Activated naive CD4-positive, alpha-beta T cell treated with anti-CD3 and anti-CD28 coated beads, Interleukin-2, amount 50 U/mL, for 24 hours (primary cell): ENCODE results near the gene FBXO30.

Experiments
- H3K27ac Mint-ChIP-seq: one replicate; pipeline ENCODE4 v1.8.0; 2021; ENCODE audit warnings: mild to moderate bottlenecking, mixed read lengths
- H3K27me3 Mint-ChIP-seq: one replicate; pipeline ENCODE4 v1.8.0; 2021; ENCODE audit warnings: mixed read lengths
- H3K36me3 Mint-ChIP-seq: one replicate; pipeline ENCODE4 v1.8.0; 2021; ENCODE audit warnings: mixed read lengths
- H3K4me1 Mint-ChIP-seq: one replicate; pipeline ENCODE4 v1.8.0; 2021; ENCODE audit warnings: mixed read lengths
- H3K4me3 Mint-ChIP-seq: one replicate; pipeline ENCODE4 v1.8.0; 2021; ENCODE audit warnings: mild to moderate bottlenecking, mixed read lengths
- H3K9me3 Mint-ChIP-seq: one replicate; pipeline ENCODE4 v1.8.0; 2021; ENCODE audit warnings: mixed read lengths

FBXO30 gene, protein sequence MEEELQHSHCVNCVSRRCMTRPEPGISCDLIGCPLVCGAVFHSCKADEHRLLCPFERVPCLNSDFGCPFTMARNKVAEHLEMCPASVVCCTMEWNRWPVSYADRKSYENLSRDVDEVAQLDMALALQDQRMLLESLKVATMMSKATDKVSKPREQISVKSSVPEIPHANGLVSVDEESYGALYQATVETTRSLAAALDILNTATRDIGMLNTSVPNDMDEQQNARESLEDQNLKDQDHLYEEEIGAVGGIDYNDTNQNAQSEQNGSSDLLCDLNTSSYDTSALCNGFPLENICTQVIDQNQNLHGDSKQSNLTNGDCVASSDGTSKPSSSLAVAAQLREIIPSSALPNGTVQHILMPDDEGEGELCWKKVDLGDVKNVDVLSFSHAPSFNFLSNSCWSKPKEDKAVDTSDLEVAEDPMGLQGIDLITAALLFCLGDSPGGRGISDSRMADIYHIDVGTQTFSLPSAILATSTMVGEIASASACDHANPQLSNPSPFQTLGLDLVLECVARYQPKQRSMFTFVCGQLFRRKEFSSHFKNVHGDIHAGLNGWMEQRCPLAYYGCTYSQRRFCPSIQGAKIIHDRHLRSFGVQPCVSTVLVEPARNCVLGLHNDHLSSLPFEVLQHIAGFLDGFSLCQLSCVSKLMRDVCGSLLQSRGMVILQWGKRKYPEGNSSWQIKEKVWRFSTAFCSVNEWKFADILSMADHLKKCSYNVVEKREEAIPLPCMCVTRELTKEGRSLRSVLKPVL

GRCh38 chr6:145814501-145815308 is at the start of gene FBXO30:
TSS of gene FBXO30 (minus strand) at chr6:145814795. CDS start at chr6:145806405, 8,390 bp downstream.
- peak within 1 kb of the TSS; percentile 87 for H3K27ac Mint-ChIP-seq
- peaks cover 60% of the 10 kb centered on the region for H3K4me1 Mint-ChIP-seq
- H3K36me3 Mint-ChIP-seq, result peaks cover 1% of the 10 kb centered on the region
- H3K4me3 Mint-ChIP-seq, result peak within 1 kb of the TSS; percentile 92
- H3K9me3 Mint-ChIP-seq, result no peaks in the 10 kb centered on the region
- no peaks in the 10 kb centered on the region for H3K27me3 Mint-ChIP-seq

- Mint-ChIP-seq H3K27me3 (no peaks in the 10 kb centered on the region), H3K36me3 (peaks cover 16% of the 10 kb centered on the region), H3K4me3 (no peak overlapping the region), H3K4me1 (peaks cover 33% of the 10 kb centered on the region), H3K27ac (no peak overlapping the region), H3K9me3 (peaks cover 17% of the 10 kb centered on the region)
These were observed 49.5 kb upstream of the FBXO30 start for GRCh38 chr6:145863988-145864616.

DNA sequence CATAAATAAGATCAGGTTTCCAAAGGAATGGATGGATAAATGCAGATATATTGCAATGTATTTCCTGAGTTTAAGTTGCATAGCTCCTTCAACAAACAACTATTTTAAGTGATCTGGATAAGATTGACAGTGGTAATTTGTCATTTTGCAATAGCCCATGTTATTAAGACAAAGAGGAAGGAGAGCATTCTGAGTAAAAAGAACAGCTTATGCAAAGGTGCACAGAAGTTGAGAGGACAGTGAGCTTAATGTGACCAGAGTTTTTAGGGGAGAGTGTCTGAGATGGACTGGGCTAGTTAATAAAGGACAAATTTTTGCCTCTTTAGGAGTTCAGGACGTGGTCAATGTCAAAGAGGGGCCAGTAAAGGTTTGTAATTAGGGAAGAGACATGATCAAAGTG is 48.8 kb upstream of the FBXO30 start:
- peaks cover 21% of the 10 kb centered on the region for H3K36me3 Mint-ChIP-seq
- H3K27ac Mint-ChIP-seq, result no peak overlapping the region
- H3K4me1 Mint-ChIP-seq, result peaks cover 33% of the 10 kb centered on the region

GRCh38 chr6:145860562-145860961 is 46.0 kb upstream of the FBXO30 start:
- H3K9me3 Mint-ChIP-seq, result peaks cover 17% of the 10 kb centered on the region
- H3K4me3 Mint-ChIP-seq, result no peak overlapping the region
- no peak overlapping the region for H3K27ac Mint-ChIP-seq
- peaks cover 9% of the 10 kb centered on the region for H3K4me1 Mint-ChIP-seq
- peaks cover 22% of the 10 kb centered on the region for H3K36me3 Mint-ChIP-seq
- H3K27me3 Mint-ChIP-seq, result no peaks in the 10 kb centered on the region

More for the DNA sequence above, 48.8 kb upstream of the FBXO30 start:
- Mint-ChIP-seq H3K27me3 (no peaks in the 10 kb centered on the region), H3K9me3 (peaks cover 17% of the 10 kb centered on the region), H3K4me3 (no peak overlapping the region)

DNA sequence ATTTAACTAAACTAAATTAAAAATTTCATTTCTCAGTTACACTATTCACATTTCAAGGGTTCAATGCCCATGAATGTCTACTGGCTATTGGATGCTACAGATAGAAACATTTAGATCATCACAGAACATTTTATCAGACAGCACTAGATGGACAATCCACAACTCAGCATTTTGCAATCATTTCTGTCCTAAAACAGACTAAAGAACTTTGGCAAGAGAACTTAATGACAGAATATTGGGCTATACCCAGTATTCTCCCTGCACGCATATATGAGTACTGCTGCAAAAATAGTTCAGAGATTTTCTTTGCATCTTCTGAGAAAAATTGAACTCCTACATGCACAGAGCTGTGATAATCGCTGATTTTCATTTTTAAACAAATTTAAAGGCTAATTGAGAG is 36.1 kb upstream of the FBXO30 start:
- Mint-ChIP-seq H3K27me3 (no peaks in the 10 kb centered on the region), H3K36me3 (peaks cover 2% of the 10 kb centered on the region), H3K9me3 (no peaks in the 10 kb centered on the region), H3K4me3 (no peak overlapping the region), H3K4me1 (no peaks in the 10 kb centered on the region), H3K27ac (no peak overlapping the region)

GRCh38 chr6:145848541-145848940 is 33.9 kb upstream of the FBXO30 start:
- H3K4me3 Mint-ChIP-seq, result no peak overlapping the region
- no peak overlapping the region for H3K27ac Mint-ChIP-seq
- H3K9me3 Mint-ChIP-seq, result no peaks in the 10 kb centered on the region
- H3K4me1 Mint-ChIP-seq, result no peaks in the 10 kb centered on the region
- H3K27me3 Mint-ChIP-seq, result no peaks in the 10 kb centered on the region
- H3K36me3 Mint-ChIP-seq, result peaks cover 2% of the 10 kb centered on the region

- Mint-ChIP-seq H3K27me3 (no peaks in the 10 kb centered on the region), H3K27ac (no peak overlapping the region), H3K4me1 (no peaks in the 10 kb centered on the region), H3K9me3 (no peaks in the 10 kb centered on the region), H3K36me3 (peaks cover 2% of the 10 kb centered on the region), H3K4me3 (no peak overlapping the region)
These were observed 31.0 kb upstream of the FBXO30 start for GRCh38 chr6:145845557-145845956.

- Mint-ChIP-seq H3K4me1 (no peaks in the 10 kb centered on the region), H3K9me3 (no peaks in the 10 kb centered on the region), H3K27me3 (no peaks in the 10 kb centered on the region), H3K36me3 (peaks cover 2% of the 10 kb centered on the region), H3K27ac (no peak overlapping the region), H3K4me3 (no peak overlapping the region)
These were observed 30.4 kb upstream of the FBXO30 start for GRCh38 chr6:145844933-145845540.

DNA sequence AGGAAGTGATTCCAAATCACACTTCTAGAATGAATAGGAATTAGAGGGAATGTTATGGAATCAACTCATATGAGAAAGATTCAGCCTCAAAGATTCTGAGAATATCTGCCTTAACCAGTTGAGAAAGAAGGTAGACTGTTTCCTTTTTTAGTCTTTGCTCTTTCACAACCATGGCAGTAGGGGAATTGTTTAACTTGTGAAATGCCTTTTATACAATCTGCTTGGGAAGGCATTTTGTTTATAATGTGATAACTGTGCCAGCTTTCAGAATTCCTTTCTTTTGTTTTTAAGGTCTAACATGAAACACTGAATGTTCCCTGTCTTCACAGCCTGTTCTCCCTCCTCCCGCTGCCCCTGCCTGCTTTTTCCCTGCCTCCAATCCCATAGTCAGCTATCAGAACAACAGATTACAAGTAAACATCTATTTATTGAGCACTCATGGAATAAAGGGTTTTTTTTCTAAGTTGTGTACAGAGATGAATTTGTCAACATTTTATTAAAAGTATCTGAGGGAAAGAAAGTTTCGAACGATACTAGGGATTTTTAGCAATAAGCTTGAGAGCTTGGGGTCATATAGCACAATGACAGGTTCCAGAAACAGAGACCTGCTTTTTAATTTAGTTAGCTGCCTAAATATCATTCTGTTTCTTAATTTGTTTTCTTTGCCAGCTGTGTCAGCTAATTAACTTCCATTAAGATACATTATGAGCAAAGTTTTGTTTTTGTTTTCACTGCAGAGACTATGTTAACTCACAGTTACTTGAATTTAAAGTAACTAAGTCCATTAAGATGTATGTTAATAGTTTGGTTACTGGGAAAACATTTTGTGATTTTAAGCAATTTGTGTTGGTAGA is 28.3 kb upstream of the FBXO30 start:
- Mint-ChIP-seq H3K9me3 (no peaks in the 10 kb centered on the region), H3K27me3 (no peaks in the 10 kb centered on the region), H3K36me3 (peaks cover 2% of the 10 kb centered on the region), H3K27ac (no peak overlapping the region), H3K4me3 (no peak overlapping the region), H3K4me1 (no peaks in the 10 kb centered on the region)

- H3K27ac Mint-ChIP-seq, result no peak overlapping the region
These were observed 27.1 kb upstream of the FBXO30 start for GRCh38 chr6:145841668-145842067.

DNA sequence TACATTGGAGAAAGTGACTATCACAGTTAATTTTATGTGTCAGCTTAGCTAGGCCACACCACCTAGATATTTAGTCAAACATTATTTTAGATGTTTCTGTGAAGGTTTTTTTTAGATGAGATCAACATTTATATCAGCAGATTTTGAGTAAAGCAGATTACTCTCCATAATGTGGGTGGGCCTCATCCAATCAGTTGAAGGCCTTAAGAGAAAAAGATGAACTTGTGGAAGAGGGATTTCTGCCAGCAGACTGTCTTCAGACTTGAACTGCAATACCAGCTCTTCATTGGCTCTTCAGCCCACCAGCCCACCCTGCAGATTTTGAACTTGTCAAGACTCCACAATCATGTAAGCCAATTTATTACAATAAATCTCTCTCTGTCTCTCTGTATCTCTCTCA is 25.1 kb upstream of the FBXO30 start:
- H3K4me1 Mint-ChIP-seq, result peaks cover 6% of the 10 kb centered on the region
- no peaks in the 10 kb centered on the region for H3K27me3 Mint-ChIP-seq
- H3K9me3 Mint-ChIP-seq, result no peaks in the 10 kb centered on the region
- H3K36me3 Mint-ChIP-seq, result peaks cover 10% of the 10 kb centered on the region
- no peak overlapping the region for H3K4me3 Mint-ChIP-seq
- no peak overlapping the region for H3K27ac Mint-ChIP-seq

More at GRCh38 chr6:145841668-145842067, 27.1 kb upstream of the FBXO30 start:
- Mint-ChIP-seq H3K36me3 (peaks cover 2% of the 10 kb centered on the region), H3K9me3 (no peaks in the 10 kb centered on the region), H3K27me3 (no peaks in the 10 kb centered on the region), H3K4me3 (no peak overlapping the region), H3K4me1 (no peaks in the 10 kb centered on the region)

DNA sequence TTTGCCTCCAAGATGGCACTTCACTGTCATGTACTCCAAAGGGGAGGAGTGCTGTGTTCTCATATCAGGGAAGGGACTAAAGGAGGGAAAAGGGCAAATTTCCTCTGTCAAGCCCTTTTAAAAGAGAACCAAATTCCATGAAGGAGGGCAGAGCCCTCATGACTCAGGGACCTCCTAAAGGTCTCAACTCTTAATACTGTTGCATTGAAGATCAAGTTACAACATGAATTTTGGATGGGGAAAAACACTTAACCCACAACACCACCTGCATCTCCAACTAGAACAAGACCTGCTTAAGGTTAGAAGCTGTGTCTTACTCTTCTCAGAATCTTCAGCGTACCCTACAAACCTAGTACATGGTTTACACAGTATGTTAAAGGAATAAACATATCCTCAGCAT is 23.7 kb upstream of the FBXO30 start:
- no peak overlapping the region for H3K27ac Mint-ChIP-seq
- peaks cover 13% of the 10 kb centered on the region for H3K36me3 Mint-ChIP-seq
- H3K4me1 Mint-ChIP-seq, result peaks cover 6% of the 10 kb centered on the region
- H3K9me3 Mint-ChIP-seq, result no peaks in the 10 kb centered on the region
- H3K4me3 Mint-ChIP-seq, result no peak overlapping the region
- no peaks in the 10 kb centered on the region for H3K27me3 Mint-ChIP-seq

DNA sequence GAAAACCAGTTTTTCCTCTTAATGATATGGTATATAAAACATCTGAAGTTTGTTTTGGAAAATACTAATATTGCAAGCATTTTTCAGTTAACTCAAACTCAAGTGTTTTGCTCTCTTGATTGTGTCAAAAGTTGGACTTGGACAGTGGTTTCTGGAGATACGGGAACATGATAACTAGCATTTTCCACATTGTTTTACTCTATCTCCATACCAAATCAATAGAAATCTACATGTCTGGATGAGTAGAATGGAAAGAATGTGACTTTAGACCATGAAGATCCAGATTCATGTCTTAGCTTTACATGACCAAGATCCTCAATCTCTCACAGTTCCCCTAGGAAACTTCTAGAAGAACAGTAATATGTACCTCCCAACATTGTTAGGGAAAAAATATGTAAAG is 22.2 kb upstream of the FBXO30 start:
- Mint-ChIP-seq H3K4me3 (no peak overlapping the region), H3K9me3 (no peaks in the 10 kb centered on the region), H3K4me1 (peaks cover 6% of the 10 kb centered on the region), H3K27ac (no peak overlapping the region), H3K36me3 (peaks cover 11% of the 10 kb centered on the region), H3K27me3 (no peaks in the 10 kb centered on the region)

GRCh38 chr6:145836170-145836569 is 21.6 kb upstream of the FBXO30 start:
- H3K27ac Mint-ChIP-seq, result no peak overlapping the region
- H3K4me3 Mint-ChIP-seq, result no peak overlapping the region
- peaks cover 13% of the 10 kb centered on the region for H3K36me3 Mint-ChIP-seq
- peaks cover 6% of the 10 kb centered on the region for H3K4me1 Mint-ChIP-seq
- H3K9me3 Mint-ChIP-seq, result no peaks in the 10 kb centered on the region
- no peaks in the 10 kb centered on the region for H3K27me3 Mint-ChIP-seq
